ENCODE measurements around the gene QTRT2.

Gene QTRT2

GRCh38 chr3:114128826-114129225 lies 72.3 kb downstream of the QTRT2 start:
- TF ChIP-seq FOXA1 (IDR thresholded peaks at IDR 0.05) (no peak), SUZ12 (IDR thresholded peaks at IDR 0.05) (no peak), TARDBP (IDR thresholded peaks at IDR 0.05) (no peak), BHLHE40 (IDR thresholded peaks at IDR 0.05; ENCODE audit: borderline replicate concordance) (no peak)
- no peak for DNase-seq (ENCODE audit: extremely low spot score)
- CTCF ChIA-PET, result no interaction called here
- POLR2A ChIA-PET, result no interaction called here

- POLR2A ChIA-PET, result no interaction called here
- CTCF ChIA-PET, result no interaction called here
- TF ChIP-seq PKNOX1 (IDR thresholded peaks at IDR 0.05) (no peak), ZNF384 (IDR thresholded peaks at IDR 0.05) (no peak), SUZ12 (IDR thresholded peaks at IDR 0.05) (no peak)
- no peak for DNase-seq (ENCODE audit: extremely low spot score)
Measured at GRCh38 chr3:114132500-114132899, 76.0 kb downstream of the QTRT2 start.

- CTCF ChIA-PET, result no interaction called here
- POLR2A ChIA-PET, result no interaction called here
- TF ChIP-seq BHLHE40 (IDR thresholded peaks at IDR 0.05; ENCODE audit: borderline replicate concordance) (no peak), CTBP1 (IDR thresholded peaks at IDR 0.05; ENCODE audit: borderline replicate concordance) (no peak), HDGF (IDR thresholded peaks at IDR 0.05; ENCODE audit: borderline replicate concordance) (no peak), SUZ12 (IDR thresholded peaks at IDR 0.05) (no peak), ELF4 (IDR thresholded peaks at IDR 0.05) (no peak), ZNF384 (IDR thresholded peaks at IDR 0.05) (no peak), LEF1 (IDR thresholded peaks at IDR 0.05; ENCODE audit: borderline replicate concordance) (no peak), FOXA1 (IDR thresholded peaks at IDR 0.05) (no peak), FOXK2 (IDR thresholded peaks at IDR 0.05) (no peak), NFRKB (IDR thresholded peaks at IDR 0.05) (no peak), PKNOX1 (IDR thresholded peaks at IDR 0.05) (no peak)
- DNase-seq (ENCODE audit: extremely low spot score), result no peak
Measured at GRCh38 chr3:114133947-114134346, 77.4 kb downstream of the QTRT2 start.

All from HEK293T (cell line).